HepG2 (cell line): ENCODE results near the gene DLL4. TPM values are rescaled to one million over a fixed set of nuclear protein-coding genes. Genes with fewer than 3 reads are reported as not detected.
A peak's percentile ranks its signal among the peaks of the same experiment; 100 is the strongest.

Experiments
- ATAC-seq: fragments of 200-7000 bp; cut with Tn5 transposase; 3 replicates; pipeline ENCODE4 v1.9.1; 2020; ENCODE audit warnings: mild to moderate bottlenecking, moderate library complexity
- BruUV-seq: library from RNA; stranded (reverse); fragments of 400-500 nt; replicated peaks from 2 replicates; lab custom pipeline; 2021; lab: Mats Ljungman, UMichigan
- CTCF ChIA-PET: fragments of 300-600 bp; formaldehyde crosslinking; extraction: SDS; loops from one replicate; lab custom pipeline; 2021; ENCODE audit warnings: low total read pairs, inconsistent platforms, low intra/inter-chr PET ratio; lab: Yijun Ruan, JAX
- POLR2A ChIA-PET: fragments of 350-600 bp; sonication (Branson Sonifier 250); formaldehyde crosslinking; loops from one replicate; lab custom pipeline; 2020; ENCODE audit warnings: antibody characterized with exemption, inconsistent platforms; lab: Yijun Ruan, JAX
- DNase-seq: peaks from one replicate; pipeline ENCODE4 v3.0.0-alpha.2; 2015; ENCODE audit warnings: low spot score
- FAIRE-seq: peaks from 3 replicates; lab custom pipeline; 2011; peaks lifted over from hg19 to GRCh38; lab: Jason Lieb, UNC
- H2AFZ ChIP-seq: one replicate; pipeline ENCODE4 v1.6.1; 2011; ENCODE audit warnings: low read length, inconsistent platforms
- H3K27ac ChIP-seq: fragments of 300-600 bp; 3 replicates; pipeline ENCODE4 v1.8.0; 2011; ENCODE audit warnings: mixed run types, mild to moderate bottlenecking, mixed read lengths, low read length, inconsistent platforms; ENCODE audit not compliant: insufficient read depth; ENCODE audit errors: extremely low read length
- H3K27me3 ChIP-seq, 2 experiments: fragments of 200-600 bp in 1 of 2; 2 replicates in 1 of 2; 3 replicates in 1 of 2; pipeline versions ENCODE4 v1.6.0 to v1.8.0; 2011; ENCODE audit warnings: low read length in 2 of 2, mild to moderate bottlenecking in 2 of 2, moderate library complexity in 2 of 2, inconsistent platforms in 1 of 2; ENCODE audit not compliant: insufficient read depth in 2 of 2, control insufficient read depth in 1 of 2
- H3K36me3 ChIP-seq, 2 experiments: fragments of 200-600 bp in 1 of 2; replicated peaks in 1 of 2; 2 replicates in 1 of 2; 3 replicates in 1 of 2; pipeline versions ENCODE4 v1.5.1 to v1.8.0; 2011; ENCODE audit warnings: low read length in 2 of 2, inconsistent platforms in 1 of 2; ENCODE audit not compliant: insufficient read depth in 2 of 2, control insufficient read depth in 1 of 2
- H3K4me1 ChIP-seq: 2 replicates; pipeline ENCODE4 v1.5.1; 2012; ENCODE audit warnings: low read length, inconsistent platforms; ENCODE audit not compliant: insufficient read depth
- H3K4me2 ChIP-seq: 2 replicates; pipeline ENCODE4 v1.6.0; 2011; ENCODE audit warnings: low read depth, low read length, inconsistent platforms
- H3K4me3 ChIP-seq, 3 experiments: fragments of 200-600 bp in 1 of 3; sonication (generic), shearing (Covaris generic) in 1 of 3; replicated peaks in 1 of 3; 2 replicates each; pipeline ENCODE4 v1.5.1; 2011 to 2016; ENCODE audit warnings: low read length in 3 of 3, inconsistent platforms in 2 of 3, low read depth in 2 of 3, mild to moderate bottlenecking in 2 of 3, control low read depth in 1 of 3, mixed read lengths in 1 of 3; ENCODE audit not compliant: insufficient read depth in 1 of 3
- H3K79me2 ChIP-seq: one replicate; pipeline ENCODE4 v1.6.1; 2011; ENCODE audit warnings: low read length, inconsistent platforms; ENCODE audit not compliant: insufficient read depth
- H3K9ac ChIP-seq: 2 replicates; pipeline ENCODE4 v1.6.0; 2011; ENCODE audit warnings: mild to moderate bottlenecking, low read depth, low read length, inconsistent platforms; ENCODE audit not compliant: insufficient read depth
- H3K9me3 ChIP-seq: 2 replicates; pipeline ENCODE4 v1.5.1; 2012; ENCODE audit warnings: mild to moderate bottlenecking, low read length
- H4K20me1 ChIP-seq: 2 replicates; pipeline ENCODE4 v1.6.0; 2011; ENCODE audit warnings: inconsistent platforms, mild to moderate bottlenecking, low read length, moderate library complexity; ENCODE audit not compliant: insufficient read depth
- AGO2 ChIP-seq: fragments of 200-400 bp; formaldehyde crosslinking; optimal IDR thresholded peaks from 2 replicates; pipeline ENCODE3; 2017; ENCODE audit warnings: mild to moderate bottlenecking, low read depth, low read length, moderate library complexity
- CEBPG ChIP-seq: IDR thresholded peaks from 2 replicates; pipeline ENCODE4 v1.6.1; 2016
- FOXA3 ChIP-seq: IDR thresholded peaks from 2 replicates; pipeline ENCODE4 v1.6.1; 2016; ENCODE audit warnings: missing genetic modification reagents, missing compliant biosample characterization
- HDAC1 ChIP-seq: sonication (generic); formaldehyde crosslinking; IDR thresholded peaks from 2 replicates; pipeline ENCODE4 v1.5.1; 2020; ENCODE audit warnings: mild to moderate bottlenecking, missing genetic modification reagents
- KDM5A ChIP-seq: fragments of 200-600 bp; sonication (generic); IDR thresholded peaks from 2 replicates; pipeline ENCODE4 v1.7.0; 2018; ENCODE audit warnings: antibody characterized with exemption, mild to moderate bottlenecking, low read length, borderline replicate concordance
- MED1 ChIP-seq: sonication (generic); formaldehyde crosslinking; IDR thresholded peaks from 2 replicates; pipeline ENCODE4 v1.4.0; 2020; ENCODE audit warnings: missing genetic modification reagents
- NFIC ChIP-seq: IDR thresholded peaks from 2 replicates; pipeline ENCODE4 v1.6.1; 2012; ENCODE audit warnings: mild to moderate bottlenecking, low read length, inconsistent platforms
- PCBP2 ChIP-seq: fragments of 200-400 bp; formaldehyde crosslinking; optimal IDR thresholded peaks from 2 replicates; pipeline ENCODE3; 2018; ENCODE audit warnings: low read length, low read depth; ENCODE audit not compliant: poor library complexity, severe bottlenecking
- PITX1 ChIP-seq: sonication (generic); formaldehyde crosslinking; IDR thresholded peaks from 2 replicates; pipeline ENCODE4 v1.5.1; 2020; ENCODE audit warnings: mild to moderate bottlenecking, missing genetic modification reagents
- RARA ChIP-seq: IDR thresholded peaks from 2 replicates; pipeline ENCODE4 v1.6.1; 2016; ENCODE audit warnings: missing genetic modification reagents, missing compliant biosample characterization
- REPIN1 ChIP-seq: sonication (generic); formaldehyde crosslinking; IDR thresholded peaks from 2 replicates; pipeline ENCODE4 v1.8.0; 2022; ENCODE audit warnings: missing genetic modification reagents, low read depth, mild to moderate bottlenecking, borderline replicate concordance
- TBX3 ChIP-seq: fragments of 450-650 bp; IDR thresholded peaks from 2 replicates; pipeline ENCODE4 v1.6.1; 2017; ENCODE audit warnings: antibody characterized with exemption, mild to moderate bottlenecking, inconsistent platforms, borderline replicate concordance
- TSC22D2 ChIP-seq: sonication (generic); formaldehyde crosslinking; IDR thresholded peaks from 2 replicates; pipeline ENCODE4 v1.5.1; 2020; ENCODE audit warnings: missing genetic modification reagents, mild to moderate bottlenecking, borderline replicate concordance
- ZFAT ChIP-seq: sonication (generic); formaldehyde crosslinking; conservative IDR thresholded peaks from 2 replicates; pipeline ENCODE4 v1.8.1; 2023; ENCODE audit warnings: missing genetic modification reagents, inconsistent platforms
- ZNF737 ChIP-seq: sonication (generic); formaldehyde crosslinking; IDR thresholded peaks from 2 replicates; pipeline ENCODE4 v1.5.0; 2020; ENCODE audit warnings: missing genetic modification reagents, mild to moderate bottlenecking, borderline replicate concordance
- ZNF766 ChIP-seq: sonication (generic); formaldehyde crosslinking; IDR thresholded peaks from 2 replicates; pipeline ENCODE4 v1.5.0; 2020; ENCODE audit warnings: missing genetic modification reagents, borderline replicate concordance
- WGBS: methylation state at CpG from one replicate; pipeline ENCODE4 v1.1.6; 2017; ENCODE audit warnings: low lambda C conversion rate; 5-methylcytosine and 5-hydroxymethylcytosine counted together
- in situ Hi-C: cut with HindIII; loops from 2 replicates; pipeline ENCODE4 v1.10.0; 2017; ENCODE audit warnings: low pct_unique_long_range_greater_than_20kb; ENCODE audit not compliant: extremely low pct_ligation_motif_present
- intact Hi-C: fragments of 100-400 bp; cut with micrococcal nuclease; formaldehyde crosslinking; loops from one replicate; pipeline ENCODE4 v1.10.0; 2022; ENCODE audit not compliant: unreplicated experiment
- polyA plus RNA-seq, 8 experiments: library from polyadenylated mRNA; depleted of rRNA in 3 of 8; stranded (reverse) in 7 of 8; unstranded in 1 of 8; fragments of >200 nt; fragmentation: Illumina TruSeq in 4 of 8; extraction: Trizol in 4 of 8; gene quantifications; 2 replicates each; pipeline versions ENCODE4 v1.2.1 to v1.2.3, GENCODE V29; 2011 to 2016; ENCODE audit warnings: low read depth in 4 of 8, missing spikeins in 1 of 8, mixed read lengths in 1 of 8; ENCODE audit not compliant: insufficient read depth in 1 of 8
- total RNA-seq, 5 experiments: library from RNA; depleted of rRNA; stranded (reverse); fragments of >200 nt; fragmentation: Illumina TruSeq; extraction: Trizol; gene quantifications; 2 replicates each; pipeline ENCODE4 v1.2.3, GENCODE V29; 2016; ENCODE audit warnings: low read depth in 1 of 5
- TF ChIP-seq, protein P1 (sequence below): sonication (generic); formaldehyde crosslinking; IDR thresholded peaks from 2 replicates; pipeline ENCODE4 v1.5.0; 2020; ENCODE audit warnings: missing genetic modification reagents
- TF ChIP-seq, protein P2 (sequence below): sonication (generic); formaldehyde crosslinking; IDR thresholded peaks from 2 replicates; pipeline ENCODE4 v1.4.0; 2020; ENCODE audit warnings: missing genetic modification reagents
- TF ChIP-seq, protein P3 (sequence below): IDR thresholded peaks from 2 replicates; pipeline ENCODE4 v1.6.1; 2012; ENCODE audit warnings: low read depth, low read length, improper control_type of control experiment

DLL4 gene
- total and polyA plus RNA-seq, 2 of the 13 experiments (the other 11 are each of a cell fraction or from before 2014, with no cell fraction given), result 0.20 to 0.25 TPM

GRCh38 chr15:40944510-40945296 lies 15.6 kb downstream of the DLL4 start:
- ChIA-PET POLR2A (no interaction called here), CTCF (no interaction called here)
- Histone ChIP-seq H2AFZ (no peak overlapping the region), H3K9ac (no peak overlapping the region), H3K4me1 (peaks cover 50% of the 10 kb centered on the region), H3K27ac (no peak overlapping the region), H3K4me2 (no peak overlapping the region), H3K36me3 (no peaks in the 10 kb centered on the region), H3K9me3 (no peaks in the 10 kb centered on the region), H3K27me3 (peaks cover 3 to 53% of the 10 kb centered on the region in 2 experiments; a peak in 3 of 5 replicates), H3K79me2 (no peaks in the 10 kb centered on the region), H3K4me3 (no peak overlapping the region), H4K20me1 (no peaks in the 10 kb centered on the region)
- WGBS, result 36% methylated on average over 9 of the region's 11 CpGs
- in situ Hi-C loops (no loop called here), intact Hi-C loops (loop anchor here (5.0 kb wide), 1 partner anchor 37 kb away; no protein-coding TSS in a partner anchor)
- no peak for DNase-seq
- FAIRE-seq, result no peak
- BruUV-seq, result no TSS peak
- ATAC-seq, result no peak; the same call in 2 of the 3 replicates
- TF ChIP-seq PCBP2 (no peak), FOXA3 (CRISPR knock-in tag) (peak; percentile 89), ZNF737 (CRISPR knock-in tag) (no peak), CEBPG (CRISPR knock-in tag) (0 out of 2 replicates have a peak, but pooled peaks have one; percentile 7), ZFAT (CRISPR knock-in tag) (no peak), ZNF766 (CRISPR knock-in tag) (no peak), TBX3 (peak; percentile 98), AGO2 (no peak), NFIC (no peak), REPIN1 (CRISPR knock-in tag) (no peak), PITX1 (CRISPR knock-in tag) (0 out of 2 replicates have a peak, but pooled peaks have one; percentile 31), TSC22D2 (CRISPR knock-in tag) (no peak), RARA (CRISPR knock-in tag) (0 out of 2 replicates have a peak, but pooled peaks have one; percentile 20), MED1 (no peak), KDM5A (no peak), HDAC1 (CRISPR knock-in tag) (peak; percentile 45; the same call in 1 of the 2 replicates)
- TF ChIP-seq, protein P1, sequence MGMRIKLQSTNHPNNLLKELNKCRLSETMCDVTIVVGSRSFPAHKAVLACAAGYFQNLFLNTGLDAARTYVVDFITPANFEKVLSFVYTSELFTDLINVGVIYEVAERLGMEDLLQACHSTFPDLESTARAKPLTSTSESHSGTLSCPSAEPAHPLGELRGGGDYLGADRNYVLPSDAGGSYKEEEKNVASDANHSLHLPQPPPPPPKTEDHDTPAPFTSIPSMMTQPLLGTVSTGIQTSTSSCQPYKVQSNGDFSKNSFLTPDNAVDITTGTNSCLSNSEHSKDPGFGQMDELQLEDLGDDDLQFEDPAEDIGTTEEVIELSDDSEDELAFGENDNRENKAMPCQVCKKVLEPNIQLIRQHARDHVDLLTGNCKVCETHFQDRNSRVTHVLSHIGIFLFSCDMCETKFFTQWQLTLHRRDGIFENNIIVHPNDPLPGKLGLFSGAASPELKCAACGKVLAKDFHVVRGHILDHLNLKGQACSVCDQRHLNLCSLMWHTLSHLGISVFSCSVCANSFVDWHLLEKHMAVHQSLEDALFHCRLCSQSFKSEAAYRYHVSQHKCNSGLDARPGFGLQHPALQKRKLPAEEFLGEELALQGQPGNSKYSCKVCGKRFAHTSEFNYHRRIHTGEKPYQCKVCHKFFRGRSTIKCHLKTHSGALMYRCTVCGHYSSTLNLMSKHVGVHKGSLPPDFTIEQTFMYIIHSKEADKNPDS (CRISPR knock-in tag), result no peak
- TF ChIP-seq, protein P2, sequence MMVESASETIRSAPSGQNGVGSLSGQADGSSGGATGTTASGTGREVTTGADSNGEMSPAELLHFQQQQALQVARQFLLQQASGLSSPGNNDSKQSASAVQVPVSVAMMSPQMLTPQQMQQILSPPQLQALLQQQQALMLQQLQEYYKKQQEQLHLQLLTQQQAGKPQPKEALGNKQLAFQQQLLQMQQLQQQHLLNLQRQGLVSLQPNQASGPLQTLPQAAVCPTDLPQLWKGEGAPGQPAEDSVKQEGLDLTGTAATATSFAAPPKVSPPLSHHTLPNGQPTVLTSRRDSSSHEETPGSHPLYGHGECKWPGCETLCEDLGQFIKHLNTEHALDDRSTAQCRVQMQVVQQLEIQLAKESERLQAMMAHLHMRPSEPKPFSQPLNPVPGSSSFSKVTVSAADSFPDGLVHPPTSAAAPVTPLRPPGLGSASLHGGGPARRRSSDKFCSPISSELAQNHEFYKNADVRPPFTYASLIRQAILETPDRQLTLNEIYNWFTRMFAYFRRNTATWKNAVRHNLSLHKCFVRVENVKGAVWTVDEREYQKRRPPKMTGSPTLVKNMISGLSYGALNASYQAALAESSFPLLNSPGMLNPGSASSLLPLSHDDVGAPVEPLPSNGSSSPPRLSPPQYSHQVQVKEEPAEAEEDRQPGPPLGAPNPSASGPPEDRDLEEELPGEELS (CRISPR knock-in tag), result peak; percentile 72
- TF ChIP-seq, protein P3, sequence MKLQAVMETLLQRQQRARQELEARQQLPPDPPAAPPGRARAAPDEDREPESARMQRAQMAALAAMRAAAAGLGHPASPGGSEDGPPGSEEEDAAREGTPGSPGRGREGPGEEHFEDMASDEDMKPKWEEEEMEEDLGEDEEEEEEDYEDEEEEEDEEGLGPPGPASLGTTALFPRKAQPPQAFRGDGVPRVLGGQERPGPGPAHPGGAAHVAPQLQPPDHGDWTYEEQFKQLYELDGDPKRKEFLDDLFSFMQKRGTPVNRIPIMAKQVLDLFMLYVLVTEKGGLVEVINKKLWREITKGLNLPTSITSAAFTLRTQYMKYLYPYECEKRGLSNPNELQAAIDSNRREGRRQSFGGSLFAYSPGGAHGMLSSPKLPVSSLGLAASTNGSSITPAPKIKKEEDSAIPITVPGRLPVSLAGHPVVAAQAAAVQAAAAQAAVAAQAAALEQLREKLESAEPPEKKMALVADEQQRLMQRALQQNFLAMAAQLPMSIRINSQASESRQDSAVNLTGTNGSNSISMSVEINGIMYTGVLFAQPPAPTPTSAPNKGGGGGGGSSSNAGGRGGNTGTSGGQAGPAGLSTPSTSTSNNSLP, result 0 out of 2 replicates have a peak, but pooled peaks have one; percentile 10
